Ramos (cell line): Measurements from ENCODE around the gene FBXO39.
"Not testable (repeated sequence)": the region's sequence is repeated elsewhere in the genome, so short reads cannot be mapped to it uniquely, and the experiment has no call there.

Experiments used
- in situ Hi-C: fragments of 300-500 bp; cut with MboI; formaldehyde crosslinking; loops from one replicate; pipeline ENCODE4 v1.14.3; 2022; ENCODE audit warnings: low sequenced_read_pairs; ENCODE audit not compliant: unreplicated experiment

Gene FBXO39

GRCh38 chr17:6775871-6776405, at the start of gene FBXO39:
Gene FBXO39 (plus strand): TSS chr17:6776215. CDS start chr17:6779869, 3,654 bp downstream.
- in situ Hi-C loops, result no loop called here

DNA sequence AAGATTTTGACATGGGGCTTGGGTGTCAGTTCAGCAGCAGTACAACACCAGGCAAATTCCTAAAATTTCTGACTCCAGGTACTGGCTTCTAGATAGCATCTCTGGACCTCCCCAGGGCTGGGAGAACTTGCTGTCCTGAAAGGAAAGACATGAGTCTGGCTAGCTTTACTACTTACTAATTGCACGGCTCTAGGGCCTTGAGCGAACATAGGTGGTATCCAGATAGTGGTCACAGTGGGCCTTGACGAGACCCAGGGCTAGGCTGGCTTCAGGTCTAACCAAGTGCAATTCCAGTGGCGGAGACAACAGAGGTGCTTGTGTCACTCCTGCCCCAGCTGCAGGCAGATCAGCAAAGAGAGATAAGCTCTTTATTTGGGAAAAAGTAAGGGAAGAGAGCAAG, 46.5 kb upstream of the FBXO39 start:
- in situ Hi-C loops, result no loop called here

DNA sequence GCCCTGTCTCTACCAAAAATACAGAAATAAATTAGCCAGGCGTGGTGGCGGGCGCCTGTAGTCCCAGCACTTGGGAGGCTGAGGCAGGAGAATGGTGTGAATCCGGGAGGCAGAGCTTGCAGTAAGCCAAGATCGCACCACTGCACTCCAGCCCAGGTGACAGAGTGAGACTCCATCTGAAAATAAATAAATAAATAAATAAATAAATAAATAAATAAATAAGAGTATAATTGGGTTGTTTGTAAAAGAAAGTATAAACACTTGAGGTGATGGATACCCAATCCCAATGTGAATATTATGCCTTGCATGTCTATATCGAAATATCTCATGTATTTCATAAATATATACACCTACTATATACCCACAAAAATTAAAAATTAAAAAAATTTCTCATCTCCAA, 29.4 kb upstream of the FBXO39 start:
- in situ Hi-C loops, result not testable (repeated sequence)

DNA sequence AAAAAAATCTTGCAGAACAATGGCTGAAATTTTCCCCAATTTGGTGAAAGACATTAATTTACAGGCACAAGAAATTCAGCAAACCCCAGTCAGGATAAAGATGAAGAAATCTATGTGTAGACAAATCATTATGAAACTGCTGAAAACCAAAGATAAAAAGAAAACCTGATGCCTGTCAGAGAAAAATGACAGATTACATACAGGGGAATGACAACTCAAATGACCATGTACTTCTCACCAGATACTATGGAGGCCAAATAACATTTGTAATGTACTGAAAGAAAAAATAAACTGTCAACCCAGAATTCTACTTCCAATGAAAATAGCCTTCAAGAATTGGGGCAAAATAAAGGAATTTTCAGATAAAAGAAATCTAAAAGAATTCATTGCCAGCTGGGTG, 27.4 kb upstream of the FBXO39 start:
- in situ Hi-C loops, result no loop called here

DNA sequence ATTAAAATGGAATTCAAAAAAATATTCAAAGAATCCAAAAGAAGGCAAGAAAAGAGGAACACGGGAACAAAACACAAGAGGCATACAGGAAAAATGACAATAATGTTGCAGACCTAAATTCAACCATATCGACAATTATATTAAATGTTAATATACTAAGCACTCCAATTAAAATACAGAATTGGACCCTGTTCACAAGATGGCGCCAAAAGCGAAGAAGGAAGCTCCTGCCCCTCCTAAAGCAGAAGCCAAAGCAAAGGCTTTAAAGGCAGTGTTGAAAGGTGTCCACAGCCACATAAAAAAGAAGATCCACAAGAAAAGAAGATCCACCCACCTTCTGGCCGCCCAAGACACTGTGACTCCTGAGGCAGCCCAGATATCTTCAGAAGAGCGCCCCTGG, 26.5 kb upstream of the FBXO39 start:
- in situ Hi-C loops, result no loop called here

- in situ Hi-C loops, result no loop called here
These were observed 23.7 kb upstream of the FBXO39 start for GRCh38 chr17:6752068-6752909.

DNA sequence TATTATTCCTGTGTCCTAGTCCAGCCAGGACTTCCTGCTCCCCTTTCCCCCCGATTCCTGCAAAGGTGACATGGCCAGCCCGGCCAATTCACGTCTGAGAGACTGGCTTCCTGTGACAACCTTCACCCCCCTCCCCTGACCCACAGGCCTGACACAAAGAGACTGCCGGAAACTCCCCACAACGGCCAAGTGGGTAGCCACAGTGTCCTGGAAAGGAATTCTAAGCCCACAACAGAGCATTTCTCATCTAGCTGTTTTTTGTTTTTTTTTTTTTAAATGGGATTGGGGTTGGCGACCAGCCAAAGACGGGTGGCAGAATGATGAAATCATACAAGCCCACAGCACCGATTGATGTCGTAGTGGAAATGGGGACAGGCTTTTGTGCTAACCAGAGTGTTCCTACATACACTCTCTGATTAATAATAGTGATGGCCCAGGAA, 23.0 kb upstream of the FBXO39 start:
- in situ Hi-C loops, result no loop called here

GRCh38 chr17:6753546-6753945, 22.5 kb upstream of the FBXO39 start:
- in situ Hi-C loops, result no loop called here

GRCh38 chr17:6755281-6755680, 20.7 kb upstream of the FBXO39 start:
- in situ Hi-C loops, result no loop called here

DNA sequence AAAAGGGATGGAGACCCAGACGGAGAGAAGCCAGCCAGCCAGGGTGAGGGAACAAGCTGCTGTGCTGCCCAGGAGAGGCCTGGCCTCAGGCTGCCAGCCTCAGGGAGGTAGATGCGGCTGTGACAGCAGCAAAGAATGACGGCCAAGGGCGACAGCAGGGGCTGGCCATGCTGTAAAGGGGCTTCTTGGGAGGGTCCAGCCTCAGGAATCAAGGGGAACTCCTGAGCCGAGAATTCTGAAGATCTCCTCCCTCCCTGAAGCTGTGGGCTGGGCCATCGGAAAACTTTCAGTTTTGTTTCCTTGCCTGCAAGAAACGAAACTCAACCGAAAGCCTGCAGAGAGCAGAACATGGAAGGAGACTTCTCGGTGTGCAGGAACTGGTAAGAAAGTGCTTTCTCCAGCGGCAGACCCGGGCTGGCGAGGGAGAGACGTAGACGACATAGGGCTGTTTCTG, 20.3 kb upstream of the FBXO39 start, which contains the start of gene XAF1:
TSS of gene XAF1 (plus strand) at position 316 of the 454 bp plus-strand sequence. CDS start at position 349, 33 bp downstream.
- in situ Hi-C loops, result no loop called here

DNA sequence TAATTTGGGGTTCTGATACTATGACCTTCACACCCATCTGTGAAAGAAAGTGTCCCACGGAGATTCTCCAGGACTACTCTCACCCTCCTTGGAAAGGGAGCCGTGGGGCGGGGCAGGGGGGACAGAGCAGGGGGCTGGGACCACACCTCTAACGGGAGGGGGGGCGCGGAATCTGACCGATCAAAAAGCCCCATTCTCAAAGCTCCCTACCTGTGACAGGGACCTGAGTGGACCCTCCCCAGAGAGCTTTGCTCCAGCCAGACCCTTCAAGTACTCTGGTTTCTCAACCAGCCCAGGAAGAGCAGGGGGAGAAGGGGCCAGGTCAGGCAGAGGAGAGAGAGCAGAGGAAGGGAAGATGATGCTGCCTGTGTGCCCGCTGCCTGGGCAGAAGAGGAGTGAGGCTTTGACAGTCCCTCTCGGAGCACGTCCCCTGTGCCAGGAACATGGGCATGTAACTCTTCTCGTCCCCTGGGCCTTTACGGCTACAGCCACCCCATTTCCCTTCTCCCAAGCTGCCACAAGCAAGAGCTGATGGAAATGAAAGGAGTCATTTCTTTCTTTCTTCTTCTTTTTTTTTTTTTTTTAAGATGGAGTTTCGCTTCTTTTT, 19.5 kb upstream of the FBXO39 start:
- in situ Hi-C loops, result no loop called here

- in situ Hi-C loops, result no loop called here
These were observed 18.3 kb upstream of the FBXO39 start for GRCh38 chr17:6757747-6758146.

- in situ Hi-C loops, result no loop called here
These were observed 14.2 kb upstream of the FBXO39 start for GRCh38 chr17:6761779-6762178.

DNA sequence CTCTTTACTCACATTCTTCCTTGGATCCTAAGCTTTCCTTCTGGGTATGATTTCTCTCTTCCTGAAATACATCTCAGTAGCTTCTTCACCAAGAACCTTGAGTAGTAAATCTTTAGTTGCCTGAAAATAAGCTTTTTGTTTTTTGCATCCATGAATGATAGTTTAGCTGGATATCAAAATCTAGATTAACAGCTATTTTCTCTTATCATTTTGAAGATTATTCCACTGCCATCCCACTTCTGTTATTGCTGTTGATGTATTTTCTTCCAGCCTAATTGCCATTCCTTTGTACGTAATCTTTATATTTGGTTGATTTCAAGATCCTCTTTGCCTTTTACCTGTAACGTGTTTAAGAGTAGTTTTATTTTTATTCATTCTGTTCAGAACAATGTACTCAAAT, 7.6 kb upstream of the FBXO39 start:
- in situ Hi-C loops, result no loop called here

DNA sequence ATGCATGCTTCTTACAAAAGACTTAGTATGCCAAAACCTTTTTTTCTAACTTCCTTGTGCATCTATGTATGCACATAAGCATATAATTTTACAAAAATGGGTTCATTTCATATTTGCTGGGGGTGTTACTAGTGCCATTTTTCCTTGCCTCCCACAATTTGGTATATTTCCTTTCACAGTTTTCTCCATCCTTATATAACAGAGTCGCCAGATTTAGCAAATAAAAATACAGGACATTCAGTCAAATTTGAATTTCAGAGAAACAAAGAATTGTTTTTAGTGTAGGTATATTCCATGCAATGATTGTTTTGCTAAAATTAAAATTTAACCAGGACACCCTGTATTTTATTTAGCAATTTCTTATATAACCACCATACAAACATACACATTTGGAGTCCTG, 4.0 kb upstream of the FBXO39 start:
- in situ Hi-C loops, result no loop called here

- in situ Hi-C loops, result not testable (repeated sequence)
These were observed 1.1 kb upstream of the FBXO39 start for GRCh38 chr17:6774906-6775305.

DNA sequence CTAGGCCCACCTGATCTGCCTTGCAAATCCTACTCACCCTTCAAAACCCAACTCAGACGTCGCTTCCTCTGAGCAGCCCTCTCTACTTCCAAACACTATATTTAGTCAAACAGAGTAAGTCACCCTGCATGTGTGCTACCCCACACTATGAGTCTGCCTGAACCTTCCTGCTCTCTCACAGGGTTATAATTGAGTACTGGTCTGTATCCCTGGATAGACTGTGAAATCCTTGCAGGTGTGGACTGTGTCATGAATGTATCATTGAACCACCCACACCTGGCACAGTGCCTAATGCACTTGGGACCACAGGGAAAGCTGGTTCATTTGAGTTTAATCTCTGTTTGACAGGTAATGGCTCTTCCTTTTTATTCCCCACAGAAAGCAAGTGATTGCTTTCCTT, 3.4 kb downstream of the FBXO39 start:
- in situ Hi-C loops, result no loop called here

DNA sequence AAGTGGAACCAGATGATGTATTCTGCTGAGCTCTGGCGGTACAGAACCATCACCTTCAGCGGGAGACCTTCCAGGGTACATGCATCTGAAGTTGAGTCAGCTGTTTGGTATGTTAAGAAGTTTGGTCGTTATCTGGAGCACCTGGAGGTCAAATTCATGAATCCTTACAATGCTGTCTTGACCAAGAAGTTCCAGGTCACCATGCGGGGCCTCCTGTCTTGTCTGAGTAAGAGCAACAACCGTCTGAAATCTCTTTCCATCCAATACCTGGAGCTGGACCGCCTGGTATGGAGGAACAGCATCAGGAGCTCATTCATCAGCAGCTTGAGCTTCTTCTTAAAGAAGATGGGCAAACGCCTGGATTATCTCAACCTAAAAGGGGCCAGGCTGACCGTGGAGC, 4.0 kb downstream of the FBXO39 start:
- in situ Hi-C loops, result no loop called here

- in situ Hi-C loops, result no loop called here
These were observed 4.9 kb downstream of the FBXO39 start for GRCh38 chr17:6780886-6781285.

DNA sequence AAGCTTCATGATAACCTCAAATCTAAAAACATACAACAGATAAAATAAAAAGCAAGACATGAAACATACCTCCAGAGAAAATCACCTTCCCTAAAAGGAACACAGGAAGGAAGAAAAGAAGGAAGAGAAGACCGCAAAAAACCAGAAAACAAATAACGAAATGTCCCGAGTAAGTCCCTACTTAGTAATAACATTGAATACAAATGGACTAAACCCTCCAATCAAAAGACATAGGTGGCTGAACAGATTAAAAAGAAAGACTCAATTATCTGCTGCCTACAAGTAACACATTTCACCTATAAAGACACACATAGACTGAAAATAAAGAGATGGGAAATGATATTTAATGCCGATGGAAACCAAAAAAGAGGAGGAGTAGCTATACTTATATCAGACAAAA, 6.2 kb downstream of the FBXO39 start:
- in situ Hi-C loops, result no loop called here

DNA sequence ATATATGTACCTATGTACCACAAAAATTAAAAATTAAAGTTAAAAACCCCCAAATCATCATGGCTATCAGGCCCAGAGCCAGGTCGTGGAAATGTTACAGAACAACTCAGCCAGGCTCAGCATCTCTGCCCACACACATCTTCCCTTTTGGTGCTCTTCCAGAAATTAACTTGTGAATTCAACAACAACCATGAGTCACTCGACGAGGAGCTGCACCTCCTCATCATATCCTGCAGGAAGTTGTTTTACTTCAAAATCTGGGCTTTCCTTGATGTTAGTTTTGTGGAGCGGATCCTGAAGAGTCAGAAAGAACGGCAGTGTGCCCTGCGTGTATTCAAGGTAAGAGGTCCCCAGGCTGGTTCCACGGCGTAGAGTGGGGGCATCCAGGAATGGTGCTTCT, 10.6 kb downstream of the FBXO39 start:
- in situ Hi-C loops, result no loop called here
